ENCODE measurements around the gene CFAP65.

CFAP65 gene

GRCh38 chr2:218964041-218964771, 77.1 kb downstream of the CFAP65 start:
- TF ChIP-seq, protein P1, sequence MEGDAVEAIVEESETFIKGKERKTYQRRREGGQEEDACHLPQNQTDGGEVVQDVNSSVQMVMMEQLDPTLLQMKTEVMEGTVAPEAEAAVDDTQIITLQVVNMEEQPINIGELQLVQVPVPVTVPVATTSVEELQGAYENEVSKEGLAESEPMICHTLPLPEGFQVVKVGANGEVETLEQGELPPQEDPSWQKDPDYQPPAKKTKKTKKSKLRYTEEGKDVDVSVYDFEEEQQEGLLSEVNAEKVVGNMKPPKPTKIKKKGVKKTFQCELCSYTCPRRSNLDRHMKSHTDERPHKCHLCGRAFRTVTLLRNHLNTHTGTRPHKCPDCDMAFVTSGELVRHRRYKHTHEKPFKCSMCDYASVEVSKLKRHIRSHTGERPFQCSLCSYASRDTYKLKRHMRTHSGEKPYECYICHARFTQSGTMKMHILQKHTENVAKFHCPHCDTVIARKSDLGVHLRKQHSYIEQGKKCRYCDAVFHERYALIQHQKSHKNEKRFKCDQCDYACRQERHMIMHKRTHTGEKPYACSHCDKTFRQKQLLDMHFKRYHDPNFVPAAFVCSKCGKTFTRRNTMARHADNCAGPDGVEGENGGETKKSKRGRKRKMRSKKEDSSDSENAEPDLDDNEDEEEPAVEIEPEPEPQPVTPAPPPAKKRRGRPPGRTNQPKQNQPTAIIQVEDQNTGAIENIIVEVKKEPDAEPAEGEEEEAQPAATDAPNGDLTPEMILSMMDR (IDR thresholded peaks at IDR 0.05; ENCODE audit: low read depth, low read length): no peak
- in situ Hi-C loops (cut with HindIII; ENCODE audit: low sequenced_read_pairs): no loop called here
- DNase-seq (ENCODE audit: low read depth, low spot score): peak; percentile 23
- H3K4me3 ChIP-seq (ENCODE audit: low read depth, low read length): no peak overlapping the region

DNA sequence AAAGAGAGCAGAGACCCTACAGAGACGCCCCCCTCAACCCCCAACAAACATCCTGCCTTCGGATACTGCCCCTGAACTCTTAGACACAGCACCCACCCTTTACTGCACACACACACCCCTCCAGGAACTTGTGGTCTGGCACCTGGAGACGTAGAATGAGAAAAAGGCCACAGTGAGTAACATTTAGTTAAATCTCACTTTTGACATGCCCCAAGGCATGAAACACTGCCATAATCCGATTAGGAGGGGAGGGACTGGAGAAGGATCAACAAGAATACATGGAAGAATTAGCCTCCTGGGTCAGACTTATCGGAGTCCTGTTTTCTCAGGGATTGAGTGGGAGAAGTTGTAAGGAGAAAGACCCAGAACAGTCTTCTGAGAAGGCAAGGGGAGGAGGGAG, 77.7 kb downstream of the CFAP65 start:
- TF ChIP-seq, protein P1 (IDR thresholded peaks at IDR 0.05; ENCODE audit: low read depth, low read length): no peak
- no peak overlapping the region for H3K4me3 ChIP-seq (ENCODE audit: low read depth, low read length)
- DNase-seq (ENCODE audit: low read depth, low spot score): no peak
- in situ Hi-C loops (cut with HindIII; ENCODE audit: low sequenced_read_pairs): no loop called here

DNA sequence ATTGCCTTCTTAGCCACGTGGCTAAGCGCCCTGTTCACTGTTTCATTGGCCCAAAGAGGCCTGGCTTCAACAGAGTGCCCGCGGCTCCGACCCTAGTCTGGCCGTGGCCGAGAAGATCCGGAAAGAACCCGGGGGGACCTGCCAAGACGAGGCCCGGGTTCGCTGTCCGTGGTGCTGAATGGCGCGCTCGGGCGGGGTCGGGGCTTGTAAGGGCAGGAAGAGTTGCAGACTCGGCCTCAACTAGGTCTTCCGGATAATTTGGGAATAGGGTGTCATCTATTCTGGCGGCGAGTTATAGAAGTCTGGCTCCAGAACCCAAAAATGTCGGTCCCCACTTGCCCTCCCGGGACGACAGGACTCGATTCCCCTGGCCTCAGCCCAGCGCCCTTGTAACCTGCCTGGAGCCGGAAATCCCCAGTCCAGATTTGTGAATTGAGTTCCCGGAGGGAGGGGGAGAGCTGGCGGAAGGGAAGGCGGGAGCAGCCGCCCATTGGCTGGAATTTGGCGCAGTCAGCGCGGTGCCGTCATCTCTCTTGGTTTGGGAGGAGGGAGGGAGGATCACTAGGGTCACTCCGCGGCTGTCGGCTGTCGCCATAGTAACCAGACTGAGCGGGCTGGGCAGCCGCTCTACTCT, 78.3 kb downstream of the CFAP65 start:
- TF ChIP-seq, protein P1 (IDR thresholded peaks at IDR 0.05; ENCODE audit: low read depth, low read length): no peak
- DNase-seq (ENCODE audit: low read depth, low spot score): peak; percentile 48
- no peak overlapping the region for H3K4me3 ChIP-seq (ENCODE audit: low read depth, low read length)
- in situ Hi-C loops (cut with HindIII; ENCODE audit: low sequenced_read_pairs): no loop called here

GRCh38 chr2:218961651-218962570, 79.4 kb downstream of the CFAP65 start:
- no peak overlapping the region for H3K4me3 ChIP-seq (ENCODE audit: low read depth, low read length)
- TF ChIP-seq, protein P1 (IDR thresholded peaks at IDR 0.05; ENCODE audit: low read depth, low read length): no peak
- in situ Hi-C loops (cut with HindIII; ENCODE audit: low sequenced_read_pairs): no loop called here
- DNase-seq (ENCODE audit: low read depth, low spot score): no peak

GRCh38 chr2:218961229-218961628, 80.1 kb downstream of the CFAP65 start:
- no peak overlapping the region for H3K4me3 ChIP-seq (ENCODE audit: low read depth, low read length)
- in situ Hi-C loops (cut with HindIII; ENCODE audit: low sequenced_read_pairs): no loop called here

More at GRCh38 chr2:218961229-218961628, 80.1 kb downstream of the CFAP65 start:
- TF ChIP-seq, protein P1 (IDR thresholded peaks at IDR 0.05; ENCODE audit: low read depth, low read length): no peak
- DNase-seq (ENCODE audit: low read depth, low spot score): no peak

All from astrocyte of the spinal cord (primary cell).